ENCODE measurements around the gene CYP27B1. TPM values are rescaled to one million over a fixed set of nuclear protein-coding genes. Genes with fewer than 3 reads are reported as not detected.

Gene CYP27B1
- total RNA-seq, 1 donor from 2014 or later = not detected

- Histone ChIP-seq H3K27ac (no peak overlapping the region), H3K4me1 (peaks cover 24 to 26% of the 10 kb centered on the region in 2 donors), H3K4me3 (no peak overlapping the region), H3K9me3 (no peaks in the 10 kb centered on the region), H3K36me3 (no peaks in the 10 kb centered on the region), H3K27me3 (peaks cover 33% of the 10 kb centered on the region)
- intact Hi-C loops (cut with DNase I) = no loop called here
- DNase-seq (ENCODE audit: low spot score in 2 of 2) = no peak
- TF ChIP-seq CTCF (IDR thresholded peaks at IDR 0.05) = no peak
These were observed 27.5 kb downstream of the CYP27B1 start for GRCh38 chr12:57739387-57739786.

GRCh38 chr12:57738661-57739237 lies 28.1 kb downstream of the CYP27B1 start, which contains the start of gene AGAP2:
TSS of gene AGAP2 (minus strand) at chr12:57738742. CDS start at chr12:57738246, 496 bp downstream.
- Histone ChIP-seq H3K4me3 (peak within 1 kb of the TSS; percentile 34 to 60), H3K27me3 (peaks cover 33% of the 10 kb centered on the region), H3K9me3 (no peaks in the 10 kb centered on the region), H3K4me1 (peaks cover 24% of the 10 kb centered on the region in 2 donors), H3K36me3 (no peaks in the 10 kb centered on the region), H3K27ac (no peak within 1 kb of the TSS)
- DNase-seq (ENCODE audit: low spot score in 2 of 2) = no peak
- intact Hi-C loops (cut with DNase I) = no loop called here
- TF ChIP-seq CTCF (IDR thresholded peaks at IDR 0.05) = no peak

GRCh38 chr12:57737467-57738460 lies 29.1 kb downstream of the CYP27B1 start:
- H3K27ac ChIP-seq = no peak overlapping the region
- H3K36me3 ChIP-seq = no peaks in the 10 kb centered on the region
- H3K4me3 ChIP-seq = peak overlapping the region; percentile 34 to 60
- no peak for DNase-seq (ENCODE audit: low spot score in 2 of 2)
- peaks cover 24% of the 10 kb centered on the region in 2 donors for H3K4me1 ChIP-seq
- no peaks in the 10 kb centered on the region for H3K9me3 ChIP-seq
- TF ChIP-seq CTCF (IDR thresholded peaks at IDR 0.05) = peak; percentile 14 to 35 (median 17)
- intact Hi-C loops (cut with DNase I) = no loop called here
- peaks cover 33% of the 10 kb centered on the region for H3K27me3 ChIP-seq

GRCh38 chr12:57736741-57737466 lies 30.0 kb downstream of the CYP27B1 start:
- H3K27me3 ChIP-seq = peaks cover 33% of the 10 kb centered on the region
- no peak overlapping the region for H3K27ac ChIP-seq
- intact Hi-C loops (cut with DNase I) = no loop called here
- TF ChIP-seq CTCF (IDR thresholded peaks at IDR 0.05) = no peak
- peak overlapping the region; percentile 9 to 60 for H3K4me3 ChIP-seq
- H3K9me3 ChIP-seq = no peaks in the 10 kb centered on the region
- H3K36me3 ChIP-seq = no peaks in the 10 kb centered on the region
- peaks cover 24% of the 10 kb centered on the region in 2 donors for H3K4me1 ChIP-seq
- no peak for DNase-seq (ENCODE audit: low spot score in 2 of 2)

- Histone ChIP-seq H3K4me1 (peaks cover 24% of the 10 kb centered on the region in 2 donors), H3K27me3 (peaks cover 33% of the 10 kb centered on the region), H3K27ac (no peak overlapping the region), H3K36me3 (no peaks in the 10 kb centered on the region), H3K4me3 (peak overlapping the region; percentile 9 to 41), H3K9me3 (no peaks in the 10 kb centered on the region)
- intact Hi-C loops (cut with DNase I) = no loop called here
- DNase-seq (ENCODE audit: low spot score in 2 of 2) = no peak
- peak in 1 of 3 experiments; percentile 12 for TF ChIP-seq CTCF (IDR thresholded peaks at IDR 0.05)
These were observed 30.7 kb downstream of the CYP27B1 start for GRCh38 chr12:57735952-57736740.
